GM12891 (cell line): ENCODE measurements around the gene COX5A.

Source experiments
- POLR2A ChIP-seq: IDR thresholded peaks from 2 replicates; pipeline ENCODE4 v1.6.1; 2011; ENCODE audit warnings: low read depth, low read length, control low read depth
- POLR2AphosphoS5 ChIP-seq: IDR thresholded peaks from 2 replicates; pipeline ENCODE4 v1.6.1; 2011; ENCODE audit warnings: low read depth, low read length, control low read depth
- SPI1 ChIP-seq: IDR thresholded peaks from 2 replicates; pipeline ENCODE4 v1.6.1; 2011; ENCODE audit warnings: low read depth, low read length, control low read depth
- TAF1 ChIP-seq: IDR thresholded peaks from 2 replicates; pipeline ENCODE4 v1.6.1; 2011; ENCODE audit warnings: low read depth, low read length, control low read depth

DNA sequence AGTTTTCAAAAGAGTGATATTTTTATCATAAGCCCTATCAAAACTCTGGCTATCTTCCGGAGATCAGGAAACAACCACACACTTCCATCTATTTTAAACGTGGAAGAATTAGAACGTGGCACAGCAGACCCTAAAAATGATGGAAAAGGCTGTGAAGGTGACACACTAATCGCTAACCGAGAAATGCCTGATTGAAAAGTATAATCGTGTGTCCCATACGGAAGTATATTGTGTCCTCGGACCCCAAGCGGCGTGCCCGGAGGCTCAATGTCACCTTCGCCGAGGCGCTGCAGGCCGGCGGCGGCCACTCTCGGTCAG, 642 bp downstream of the COX5A start:
- TF ChIP-seq POLR2AphosphoS5: no peak
- TF ChIP-seq POLR2A: no peak
- TF ChIP-seq TAF1: no peak
- no peak for TF ChIP-seq SPI1
